ENCODE data around the gene ALG11. TPM values are rescaled to one million over a fixed set of nuclear protein-coding genes. Genes with fewer than 3 reads are reported as not detected.

ALG11 gene
- total RNA-seq, 1 experiment from 2014 or later = 22.6 TPM

GRCh38 chr13:51999510-51999911 lies 12.7 kb upstream of the ALG11 start:
- no peaks in the 10 kb centered on the region for H4K20me1 ChIP-seq (ENCODE audit: insufficient read depth)
- H3K36me3 ChIP-seq (ENCODE audit: control insufficient read depth in 1 of 2, insufficient read depth in 2 of 2, low read length in 2 of 2) = no peaks in the 10 kb centered on the region
- intact Hi-C loops (cut with micrococcal nuclease) = no loop called here
- no peaks in the 10 kb centered on the region for H3K9me2 ChIP-seq (ENCODE audit: insufficient read depth)
- no peaks in the 10 kb centered on the region for H3K79me2 ChIP-seq (ENCODE audit: insufficient read depth, low read length)
- ATAC-seq (no peak), DNase-seq (ENCODE audit: low read depth, low spot score) (no peak)
- ChIA-PET POLR2A (no interaction called here), RAD21 (ENCODE audit: low non-redundant PET in 1 of 2, low total read pairs in 2 of 2, uncharacterized antibody in 2 of 2, unreplicated experiment in 2 of 2) (no interaction called here), CTCF (no interaction called here)
- H3K4me1 ChIP-seq (ENCODE audit: control insufficient read depth in 1 of 2, insufficient read depth in 2 of 2, low read length in 2 of 2) = peaks cover 0 to 5% of the 10 kb centered on the region in 2 experiments; a peak in 1 of 4 replicates
- H3K27me3 ChIP-seq (ENCODE audit: insufficient read depth, low read length) = no peaks in the 10 kb centered on the region
- no TSS peak for BruUV-seq (replicated peaks)
- no peak overlapping the region for H3K4me3 ChIP-seq (replicated peaks in 1 of 2; ENCODE audit: low read depth in 1 of 2, low read length in 2 of 2)
- H3K27ac ChIP-seq (ENCODE audit: low read depth, low read length) = no peak overlapping the region
- no peak overlapping the region for H3K4me2 ChIP-seq (ENCODE audit: low read length)
- H2AFZ ChIP-seq (ENCODE audit: low read depth, low read length, poor library complexity, severe bottlenecking) = no peak overlapping the region
- TF ChIP-seq ATF3 (IDR thresholded peaks at IDR 0.05) (no peak), EZH2 (IDR thresholded peaks at IDR 0.05) (no peak), CBX3 (IDR thresholded peaks at IDR 0.05; ENCODE audit: low read depth) (no peak), CEBPB (IDR thresholded peaks at IDR 0.05; ENCODE audit: low read depth) (no peak), POLR2AphosphoS5 (IDR thresholded peaks at IDR 0.05; ENCODE audit: low read depth, low read length) (no peak), ZFX (IDR thresholded peaks at IDR 0.05) (no peak), REST (IDR thresholded peaks at IDR 0.05; ENCODE audit: low read depth) (no peak), SP1 (IDR thresholded peaks at IDR 0.05; ENCODE audit: low read depth) (no peak), JUND (IDR thresholded peaks at IDR 0.05) (no peak), TCF7L2 (IDR thresholded peaks at IDR 0.05; ENCODE audit: borderline replicate concordance, extremely low read depth, insufficient read depth, insufficient read length) (no peak), EGR1 (IDR thresholded peaks at IDR 0.05; ENCODE audit: low read depth) (no peak), MAX (IDR thresholded peaks at IDR 0.05) (no peak), YY1 (IDR thresholded peaks at IDR 0.05; ENCODE audit: extremely low read depth, insufficient replicate concordance, low read depth, low read length) (no peak), SRF (IDR thresholded peaks at IDR 0.05; ENCODE audit: low read depth) (no peak), SIN3A (IDR thresholded peaks at IDR 0.05; ENCODE audit: low read depth) (no peak), CTCF (IDR thresholded peaks at IDR 0.05 in 2 of 3, conservative IDR thresholded peaks at IDR 0.05 in 1 of 3; ENCODE audit: borderline replicate concordance in 1 of 3, insufficient read depth in 1 of 3, low read depth in 2 of 3, low read length in 2 of 3) (no peak), POLR2A (IDR thresholded peaks at IDR 0.05; ENCODE audit: borderline replicate concordance, extremely low read depth, insufficient read depth, insufficient read length) (no peak), EZH2phosphoT487 (IDR thresholded peaks at IDR 0.05; ENCODE audit: borderline replicate concordance) (no peak)
- H3K9ac ChIP-seq (ENCODE audit: low read length) = no peak overlapping the region
- no peaks in the 10 kb centered on the region for H3K9me3 ChIP-seq (ENCODE audit: control insufficient read depth in 1 of 2, insufficient read depth in 1 of 2, low read depth in 1 of 2, low read length in 2 of 2)

Measured in HCT116 (cell line).